ENCODE results near the gene BMP4.
A peak's percentile ranks its signal among the peaks of the same experiment; 100 is the strongest.
"Not testable (repeated sequence)": the region's sequence is repeated elsewhere in the genome, so short reads cannot be mapped to it uniquely, and the experiment has no call there.

The BMP4 gene

DNA sequence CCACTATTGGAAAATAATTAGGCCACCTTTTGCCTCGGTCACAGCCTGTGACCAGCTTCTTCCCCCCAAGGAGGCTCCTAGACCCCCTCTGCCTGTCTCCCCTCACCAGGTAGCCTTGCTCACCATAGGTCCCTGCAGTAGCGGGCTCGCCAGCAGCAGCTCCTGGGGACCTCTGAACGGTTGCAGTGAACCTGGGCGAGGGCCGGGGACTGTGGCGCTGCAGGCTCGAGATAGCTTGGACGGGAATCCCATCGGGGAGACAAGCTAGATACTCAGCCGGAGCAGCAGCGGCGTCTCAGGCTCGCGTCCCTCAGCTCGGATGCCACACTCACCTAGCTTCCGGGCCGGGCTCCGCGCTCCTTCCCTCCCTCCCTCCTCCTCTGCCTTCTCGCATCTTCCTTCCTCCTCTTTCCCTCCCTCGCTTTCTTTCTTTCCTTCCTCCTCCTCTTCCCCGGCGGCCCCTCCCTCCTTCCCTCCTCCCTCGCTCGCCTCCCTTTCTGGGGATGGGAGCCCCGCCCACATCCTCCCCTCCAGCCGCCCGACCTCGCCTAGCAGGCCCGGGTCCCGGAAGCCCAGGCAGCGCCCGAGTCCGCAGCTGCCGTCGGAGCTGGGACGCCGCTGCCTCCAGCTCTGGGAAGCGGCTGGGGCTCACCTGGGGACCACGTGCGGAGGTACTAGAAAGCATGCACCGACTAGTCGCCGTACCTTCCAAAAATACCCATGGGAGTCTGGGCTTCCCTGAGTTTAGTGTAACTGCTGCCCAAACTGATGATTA, at the start of gene BMP4:
Gene BMP4 (minus strand): TSS at position 399 of the 775 bp plus-strand sequence. CDS start 4,603 bp downstream, outside the sequence.
- DNase-seq: peak in 5 of 10 donors; percentile 12 to 86 (median 78)
- intact Hi-C loops (cut with DNase I): no loop called here

DNA sequence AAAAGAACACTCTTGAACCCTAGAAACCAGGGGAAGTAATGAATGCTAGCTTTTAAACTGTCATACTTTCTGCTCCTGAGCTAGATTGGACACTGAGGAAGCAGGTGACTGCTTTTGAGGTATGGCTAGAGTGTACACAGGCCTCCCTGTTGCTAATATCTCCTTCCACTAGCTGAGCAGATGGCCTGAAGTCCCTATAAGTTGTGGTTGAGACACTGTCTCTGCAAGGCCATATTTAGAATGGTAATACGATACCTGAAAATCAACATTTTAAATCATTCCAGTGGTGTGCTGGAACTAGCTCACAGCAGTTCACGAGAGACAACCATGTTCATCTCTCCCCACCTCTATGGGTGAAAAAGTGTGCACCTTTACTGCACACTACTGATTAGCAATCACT, 46.4 kb upstream of the BMP4 start:
- DNase-seq: no peak
- intact Hi-C loops (cut with DNase I): no loop called here

DNA sequence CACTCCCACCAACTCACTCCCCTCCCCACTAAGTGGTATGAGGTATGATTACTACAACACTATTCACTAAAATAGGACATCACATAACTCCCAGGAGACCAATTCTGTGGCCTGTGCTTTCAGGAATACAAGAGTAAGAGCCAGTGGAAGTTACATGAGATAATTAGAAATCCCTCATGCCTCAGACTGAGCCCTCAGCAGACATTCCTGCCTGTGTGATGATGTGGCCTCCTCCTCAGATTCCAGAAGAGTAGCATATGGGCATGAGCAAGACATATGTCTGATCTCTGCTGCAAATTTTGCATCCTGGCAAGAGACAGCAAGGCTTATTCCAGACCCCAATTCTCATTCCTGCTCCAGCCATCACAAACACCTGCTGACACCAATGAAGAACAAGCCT, 46.0 kb upstream of the BMP4 start:
- no peak for DNase-seq
- intact Hi-C loops (cut with DNase I): no loop called here

DNA sequence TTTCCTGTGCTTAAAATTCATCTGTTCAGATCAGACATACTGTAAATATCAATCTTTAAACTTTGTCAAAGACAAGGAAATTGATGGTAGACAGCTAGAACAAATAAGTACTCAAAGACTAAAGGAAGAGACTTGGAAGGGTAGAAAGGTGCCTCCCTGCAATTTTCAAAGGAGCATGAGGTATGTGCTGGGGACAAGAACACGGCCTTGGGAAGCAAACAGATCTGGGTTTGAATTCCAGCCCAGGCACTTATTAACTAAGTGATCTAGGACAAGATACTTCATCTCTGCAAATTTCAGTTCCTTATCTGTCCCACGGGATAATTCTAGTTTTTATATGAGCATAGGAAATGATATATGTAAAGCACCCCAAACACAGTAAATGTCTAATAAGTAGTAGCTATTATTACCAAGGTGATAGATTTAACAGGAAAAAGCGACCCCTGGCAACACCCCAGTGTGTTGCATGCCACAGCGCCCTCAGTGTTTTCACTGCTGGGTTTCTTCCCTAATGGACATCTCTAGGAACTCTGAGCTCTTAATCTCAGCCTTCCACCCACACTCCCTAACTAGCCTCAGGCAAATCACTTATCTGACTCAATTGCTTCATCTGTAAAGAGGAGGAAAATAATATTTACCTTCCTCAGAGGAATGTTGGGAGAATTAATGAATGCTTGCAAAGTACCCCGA, 44.7 kb upstream of the BMP4 start:
- intact Hi-C loops (cut with DNase I): no loop called here
- no peak for DNase-seq

DNA sequence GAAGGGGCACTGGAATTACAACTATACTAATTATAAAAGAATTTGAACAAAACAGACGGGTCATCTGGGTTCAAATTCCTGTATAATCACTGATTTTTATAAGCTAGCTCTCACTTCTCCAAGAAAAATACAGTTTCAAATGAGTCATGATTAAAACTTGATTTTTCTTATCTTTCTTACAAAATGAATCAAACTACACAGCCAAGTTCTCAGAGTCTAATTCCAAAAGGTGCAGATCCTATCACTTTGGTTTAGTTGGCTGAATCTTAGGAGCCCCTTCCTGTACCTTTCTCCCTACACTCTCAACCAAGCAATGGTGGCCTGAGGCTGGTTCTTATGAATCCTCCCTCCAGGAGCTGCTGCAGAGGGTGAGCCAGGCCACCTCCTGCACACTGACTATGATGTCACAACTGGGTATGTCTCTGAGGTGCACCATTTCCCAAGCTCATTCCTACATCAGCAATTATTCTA, 43.8 kb upstream of the BMP4 start:
- intact Hi-C loops (cut with DNase I): no loop called here
- DNase-seq: no peak

DNA sequence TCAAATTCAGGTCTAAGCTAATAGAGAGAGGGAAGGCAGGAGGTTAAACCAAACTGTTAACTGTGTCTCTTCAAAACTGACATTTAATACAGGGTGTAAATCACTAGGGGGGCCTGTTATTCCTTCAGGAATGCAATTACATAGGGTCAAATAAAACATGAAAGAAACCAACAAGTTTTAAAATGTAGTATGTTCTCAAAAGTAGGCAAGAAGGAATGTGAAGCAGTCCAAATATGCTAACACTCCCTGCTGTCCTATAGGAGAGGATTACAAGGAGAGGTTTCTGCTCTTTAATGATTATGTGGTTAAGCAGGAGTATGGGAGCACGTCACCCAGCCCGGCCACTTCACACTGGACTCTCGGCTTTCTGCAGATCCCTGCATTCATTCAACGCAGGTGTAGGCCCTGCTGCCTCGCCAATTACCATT, 42.5 kb upstream of the BMP4 start:
- intact Hi-C loops (cut with DNase I): no loop called here

DNA sequence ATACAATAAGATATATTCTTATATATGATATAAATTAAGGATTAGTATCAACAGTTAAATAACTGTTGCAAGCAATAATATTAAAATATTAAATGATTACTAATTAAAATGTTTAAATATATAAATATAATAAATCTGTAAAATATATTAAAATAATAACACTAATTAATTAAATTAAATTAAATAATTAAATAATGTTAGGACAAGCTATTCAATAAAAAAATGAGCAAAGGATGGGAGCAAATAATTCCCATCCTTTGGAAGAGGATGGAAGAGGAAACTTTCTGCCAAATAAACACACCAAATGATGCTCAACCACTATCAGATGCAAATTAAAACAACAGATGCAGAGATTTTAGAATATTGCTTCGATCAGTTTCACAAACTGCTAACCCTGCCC, 39.4 kb upstream of the BMP4 start:
- intact Hi-C loops (cut with DNase I): no loop called here
- no peak for DNase-seq

More for the DNA sequence above, 42.5 kb upstream of the BMP4 start:
- DNase-seq: no peak

DNA sequence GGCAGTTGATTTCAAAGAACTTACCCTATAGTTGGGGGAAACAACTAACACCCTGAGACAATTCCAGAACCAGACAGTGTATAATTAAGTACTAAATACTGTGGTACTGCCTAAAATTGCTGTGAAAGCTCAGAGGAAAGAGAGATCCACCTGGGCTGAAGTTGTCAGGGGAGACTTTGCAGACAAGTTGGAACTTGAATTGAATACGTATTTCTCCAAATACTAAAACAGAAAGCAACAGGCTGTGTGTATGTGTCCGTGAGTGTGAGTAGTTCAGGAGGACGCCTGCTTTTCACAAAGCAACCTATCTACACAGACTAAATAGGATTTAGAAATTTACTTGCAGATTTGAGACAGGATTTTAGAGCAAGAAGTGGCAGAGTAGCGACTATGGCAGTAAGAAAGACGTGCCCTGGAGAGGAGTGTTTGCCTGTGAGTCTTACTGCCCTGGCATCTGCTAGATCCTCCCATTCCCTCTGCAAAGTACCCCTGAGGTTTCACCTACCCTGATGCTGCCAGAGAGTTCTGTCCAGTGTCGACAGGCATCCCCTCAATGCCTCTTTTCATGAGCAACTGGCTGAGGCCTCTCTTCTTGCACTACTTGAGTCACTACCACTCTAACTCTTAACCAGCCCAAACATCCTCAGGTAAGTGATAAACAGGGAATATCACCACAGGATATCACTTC, 37.4 kb upstream of the BMP4 start:
- intact Hi-C loops (cut with DNase I): no loop called here
- DNase-seq: no peak

DNA sequence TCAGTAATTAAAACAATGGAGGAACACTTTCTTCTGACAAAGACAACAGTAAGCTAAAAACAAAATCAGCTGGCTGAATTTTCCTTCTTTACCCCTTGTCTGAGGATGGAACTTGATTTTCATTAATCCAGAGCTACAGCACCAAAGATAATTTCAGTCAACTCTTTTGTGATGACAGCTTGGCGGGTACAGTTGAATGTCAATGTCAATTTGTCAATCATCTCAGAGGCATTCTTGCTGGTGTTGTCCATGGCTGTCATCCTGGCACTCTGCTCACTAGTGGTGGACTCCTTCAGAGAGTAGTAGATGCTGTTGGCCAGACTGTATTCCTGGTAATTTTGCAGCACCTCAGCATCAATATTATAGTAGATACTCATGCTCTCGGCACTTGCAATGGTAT, 34.4 kb upstream of the BMP4 start:
- intact Hi-C loops (cut with DNase I): no loop called here
- DNase-seq: no peak

DNA sequence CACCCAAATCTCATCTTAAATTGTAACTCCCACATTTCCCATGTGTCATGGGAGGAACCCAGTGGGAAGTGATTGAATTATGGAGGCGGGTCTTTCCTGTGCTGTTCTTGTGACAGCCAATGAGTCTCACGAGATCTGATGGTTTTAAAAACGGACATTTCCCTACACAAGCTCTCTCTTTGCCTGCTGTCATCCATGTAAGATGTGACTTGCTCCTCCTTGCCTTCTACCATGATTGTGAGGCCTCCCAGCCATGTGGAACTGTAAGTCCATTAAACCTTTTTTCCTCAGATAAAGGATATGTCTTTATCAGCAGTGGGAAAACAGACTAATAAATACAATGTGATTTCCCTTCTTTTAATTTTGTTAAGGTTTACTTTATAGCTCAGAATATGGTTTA, 30.1 kb upstream of the BMP4 start:
- intact Hi-C loops (cut with DNase I); DNase-seq: not testable (repeated sequence)

DNA sequence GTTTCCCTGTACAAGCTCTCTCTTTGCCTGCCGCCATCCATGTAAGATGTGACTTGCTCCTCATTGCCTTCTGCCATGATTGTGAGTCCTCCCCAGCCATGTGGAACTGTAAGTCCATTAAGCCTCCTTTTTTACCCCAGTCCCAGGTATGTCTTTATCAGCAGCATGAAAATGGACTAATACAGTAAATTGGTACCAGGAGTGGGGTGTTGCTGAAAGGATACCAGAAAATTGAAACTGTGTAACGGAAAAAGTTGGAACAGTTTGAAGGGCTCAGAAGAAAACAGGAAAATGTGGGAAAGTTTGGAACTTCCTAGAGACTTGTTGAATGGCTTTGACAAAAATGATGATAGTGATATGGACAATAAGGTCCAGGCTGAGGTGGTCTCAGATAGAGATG, 28.3 kb upstream of the BMP4 start:
- DNase-seq; intact Hi-C loops (cut with DNase I): not testable (repeated sequence)

DNA sequence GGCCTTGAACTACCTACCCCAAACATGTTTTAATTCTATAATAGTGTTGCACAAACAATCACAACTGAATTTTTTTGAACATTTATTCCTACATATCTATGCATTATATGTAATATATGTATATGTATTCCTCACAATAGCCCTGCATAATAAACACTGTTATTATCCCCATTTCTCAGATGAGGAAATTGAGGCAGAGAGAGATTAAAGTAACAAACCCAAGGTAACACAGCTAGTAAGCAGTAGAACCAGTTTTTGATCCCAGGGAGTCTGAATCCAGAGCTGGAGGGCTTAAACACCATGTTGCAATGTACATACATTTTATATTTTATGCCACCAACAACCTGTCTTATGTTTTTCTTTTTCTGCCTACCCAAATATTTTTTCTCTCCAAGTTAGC, 26.5 kb upstream of the BMP4 start:
- DNase-seq: no peak
- intact Hi-C loops (cut with DNase I): no loop called here

DNA sequence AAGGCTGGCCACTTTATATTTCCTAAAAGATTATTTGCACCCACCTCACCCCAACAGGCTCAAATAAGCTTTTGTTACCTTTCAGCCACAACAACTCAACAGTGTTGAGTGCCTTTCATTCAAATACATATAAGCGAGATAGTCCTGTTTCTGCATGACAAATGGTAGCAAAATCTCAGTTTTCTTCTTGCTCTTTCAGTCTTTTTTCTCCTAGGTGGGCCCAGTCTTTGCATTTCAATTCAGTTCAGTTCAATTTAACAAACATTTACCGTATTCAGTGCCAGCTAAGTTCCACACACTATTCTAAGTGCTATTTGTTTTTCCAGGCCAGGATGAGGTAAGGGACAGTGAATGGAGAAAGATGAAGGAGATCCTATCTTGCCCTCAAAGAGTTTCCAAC, 25.9 kb upstream of the BMP4 start:
- intact Hi-C loops (cut with DNase I): no loop called here
- DNase-seq: no peak

DNA sequence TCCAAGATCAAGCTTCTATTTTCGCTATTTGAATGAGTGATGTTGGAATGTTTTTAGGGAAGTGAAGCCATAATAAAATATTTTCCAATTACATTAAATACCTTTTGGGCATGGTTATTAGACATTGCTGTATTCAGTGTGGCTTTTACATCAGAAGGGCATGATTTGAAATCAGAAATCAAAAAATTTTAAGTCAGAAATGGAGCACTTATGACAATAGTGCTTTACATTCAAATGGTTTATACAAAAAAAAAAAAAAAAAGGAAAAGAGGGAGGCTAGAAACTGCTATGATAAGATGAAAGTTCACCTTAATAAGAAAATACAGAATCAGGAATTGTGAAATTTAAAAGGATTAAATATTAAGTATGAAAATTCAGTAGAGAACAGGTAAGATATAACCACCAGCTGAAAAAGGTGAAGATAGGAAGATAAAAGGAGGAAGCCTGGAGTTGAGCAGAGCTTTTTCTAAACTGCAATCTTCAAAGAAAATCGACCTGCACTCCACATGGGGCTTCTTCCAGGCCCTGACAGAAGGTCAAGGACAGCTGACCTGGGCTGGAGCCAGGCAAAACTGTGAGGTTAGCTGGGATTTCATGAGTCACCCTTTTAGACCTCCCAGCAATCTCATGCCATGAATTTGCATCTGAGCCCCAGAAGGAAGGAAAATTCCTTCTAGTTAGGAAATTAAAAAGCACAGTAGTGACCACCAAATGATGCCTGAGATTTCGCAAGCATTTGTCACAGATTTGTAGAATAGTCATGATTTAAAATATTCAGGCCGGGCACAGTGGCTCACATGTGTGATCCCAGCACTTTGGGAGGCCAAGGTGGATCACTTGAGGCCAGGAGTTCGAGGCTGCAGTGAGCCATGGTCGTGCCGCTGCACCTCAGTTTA, 23.4 kb upstream of the BMP4 start:
- DNase-seq: no peak
- intact Hi-C loops (cut with DNase I): no loop called here

DNA sequence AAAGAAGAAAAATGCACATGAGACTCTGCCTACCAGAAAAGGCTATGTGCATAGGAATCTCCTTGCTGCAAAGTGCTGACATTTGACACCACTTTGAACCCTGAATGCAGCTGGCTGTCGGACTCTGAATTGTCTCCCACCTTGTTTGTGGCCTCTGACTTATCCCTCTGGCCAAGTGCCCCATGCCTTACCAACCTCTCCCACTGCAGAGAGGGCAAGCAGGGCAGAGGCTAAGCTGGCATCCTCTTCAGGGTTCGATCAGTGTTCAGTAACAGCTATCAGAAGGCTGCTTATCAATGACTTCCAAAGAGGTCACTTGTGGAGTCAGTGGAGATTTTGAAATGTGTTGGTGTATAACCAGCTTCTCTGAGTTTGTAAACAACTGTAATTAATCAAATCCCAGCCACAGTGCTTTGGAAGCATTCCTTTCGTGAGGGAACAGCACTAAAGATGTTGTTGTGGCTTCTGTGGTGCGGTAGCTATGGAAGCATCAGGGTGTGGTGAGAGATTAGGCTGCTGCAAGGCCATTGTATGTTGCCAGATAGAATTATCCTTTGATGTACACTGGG, 22.6 kb upstream of the BMP4 start:
- DNase-seq: no peak
- intact Hi-C loops (cut with DNase I): no loop called here

DNA sequence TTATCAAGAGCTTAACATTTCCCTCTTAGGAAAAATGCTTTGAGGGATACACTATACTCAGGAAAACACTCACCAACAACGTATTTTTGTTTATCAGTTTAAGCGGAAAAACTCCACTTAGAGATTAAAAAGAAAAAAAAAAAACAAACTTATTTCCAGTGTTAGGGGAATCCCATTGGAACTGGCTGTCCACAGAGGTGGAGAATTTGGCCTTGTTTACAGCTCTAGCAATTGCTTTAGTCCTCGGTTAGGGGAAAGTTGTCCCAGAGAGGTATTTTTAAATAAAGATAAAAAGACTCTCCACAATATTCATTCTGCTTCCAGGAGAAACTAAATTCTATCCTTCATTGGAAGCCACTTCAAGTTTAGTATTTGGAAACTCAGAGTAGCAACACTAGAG, 21.6 kb upstream of the BMP4 start:
- no peak for DNase-seq
- intact Hi-C loops (cut with DNase I): no loop called here

DNA sequence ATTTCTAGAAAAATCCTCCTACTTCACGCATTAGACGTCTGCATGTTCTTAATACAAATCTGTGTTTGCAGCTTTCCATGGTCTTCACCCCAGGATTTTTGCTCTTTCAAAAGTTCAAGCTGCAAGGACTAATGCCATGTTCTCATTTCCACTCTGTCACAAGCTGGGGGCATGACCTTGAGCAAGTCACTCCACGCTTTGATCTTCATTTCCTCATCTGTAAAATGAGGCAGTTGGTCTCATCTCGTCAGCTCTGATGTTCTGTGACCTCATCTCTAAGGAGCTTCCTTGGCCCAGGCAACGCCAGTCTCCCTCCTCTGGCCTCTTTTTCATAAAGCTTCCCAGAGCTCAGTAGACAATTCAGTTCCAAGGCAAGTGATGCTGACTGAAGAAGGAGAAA, 18.8 kb upstream of the BMP4 start:
- no peak for DNase-seq

DNA sequence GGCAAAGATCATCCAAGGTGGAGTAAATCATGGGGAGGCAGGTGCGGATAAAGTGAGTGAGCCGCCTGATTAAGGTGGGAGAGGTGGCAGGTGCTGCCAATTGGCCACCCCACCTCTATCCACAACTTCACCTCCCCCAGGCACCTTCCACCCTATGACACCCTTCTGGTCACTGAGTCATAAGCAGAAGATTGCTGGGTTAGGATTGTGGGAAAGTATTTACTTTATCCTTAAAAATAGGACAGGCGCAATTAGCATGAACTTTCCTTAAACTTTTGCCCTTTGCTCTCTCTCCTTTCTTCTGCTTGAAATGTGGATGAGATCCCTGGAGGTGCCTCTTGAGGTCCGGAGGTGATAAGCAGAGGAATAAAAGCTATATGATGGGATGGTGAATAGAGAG, 14.9 kb upstream of the BMP4 start:
- no peak for DNase-seq
- intact Hi-C loops (cut with DNase I): no loop called here

More for the DNA sequence above, 18.8 kb upstream of the BMP4 start:
- intact Hi-C loops (cut with DNase I): no loop called here

DNA sequence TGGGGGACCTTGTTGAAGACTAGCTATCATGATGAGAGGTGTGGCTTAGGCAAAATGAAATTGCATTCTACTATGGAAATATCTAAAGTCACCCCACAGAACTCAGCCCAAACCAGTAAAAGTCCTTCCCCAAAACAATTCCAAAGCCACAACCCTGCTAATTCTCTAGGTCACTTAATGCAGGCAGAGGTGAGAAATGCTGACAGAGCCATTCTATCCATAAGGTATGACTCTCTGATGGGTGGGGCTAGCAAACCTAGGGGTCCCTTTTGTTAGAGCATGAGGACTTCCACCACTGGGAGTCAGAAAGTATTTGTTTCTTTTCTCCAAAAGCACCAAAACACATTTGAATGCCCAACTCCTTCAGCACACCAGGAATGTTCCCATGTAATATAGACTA, 12.7 kb upstream of the BMP4 start:
- no peak for DNase-seq
- intact Hi-C loops (cut with DNase I): no loop called here

DNA sequence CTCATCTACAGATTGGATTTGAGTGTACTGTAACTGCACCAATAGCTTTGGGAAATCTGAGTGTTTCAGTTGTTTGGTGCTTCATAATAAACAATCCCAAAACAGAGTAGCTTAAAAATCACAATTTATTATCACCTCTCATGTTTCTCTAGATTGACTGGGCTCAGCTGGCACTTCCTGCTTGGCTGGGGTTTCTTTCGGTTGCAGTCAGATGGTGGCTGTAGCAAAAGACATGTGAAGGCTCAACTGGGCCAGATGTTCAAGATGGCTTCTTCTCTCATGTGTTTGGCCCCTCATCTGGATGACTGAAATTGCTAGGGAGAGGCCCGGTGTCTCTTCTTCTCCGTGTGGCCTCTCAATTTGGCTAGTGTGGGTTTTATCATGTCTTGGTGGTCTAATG, 12.1 kb upstream of the BMP4 start:
- intact Hi-C loops (cut with DNase I): no loop called here
- no peak for DNase-seq
